Cardiac fibroblast (primary cell): Measurements from ENCODE around the gene GAS1.

ENCODE experiments used
- DNase-seq, 2 donors: peaks; one replicate each; pipeline versions ENCODE4 v3.0.0 to v3.0.0-alpha.2; 2010; ENCODE audit warnings: low read depth in 2 of 2
- H3K4me3 ChIP-seq, 2 donors: replicated peaks in 1 of 2; 1 replicate in 1 of 2; 2 replicates in 1 of 2; pipeline ENCODE4 v1.5.1; 2011; ENCODE audit warnings: low read depth in 2 of 2, low read length in 2 of 2, mild to moderate bottlenecking in 2 of 2, moderate library complexity in 1 of 2
- CTCF ChIP-seq: IDR thresholded peaks from one replicate; pipeline ENCODE4 v1.5.1; 2011; ENCODE audit warnings: low read depth, mild to moderate bottlenecking, low read length, inconsistent platforms

The GAS1 gene

GRCh38 chr9:86985132-86985647, 37.9 kb upstream of the GAS1 start:
- no peak overlapping the region for H3K4me3 ChIP-seq
- no peak for TF ChIP-seq CTCF
- DNase-seq: no peak

- H3K4me3 ChIP-seq: peak overlapping the region in 1 of 2 donors; percentile 29
- DNase-seq: peak; percentile 97 to 99
- no peak for TF ChIP-seq CTCF
Observed at GRCh38 chr9:86983620-86984259, 36.4 kb upstream of the GAS1 start.

- no peak overlapping the region for H3K4me3 ChIP-seq
- TF ChIP-seq CTCF: no peak
- DNase-seq: peak; percentile 96 to 97
Observed at GRCh38 chr9:86983249-86983619, 35.9 kb upstream of the GAS1 start.

GRCh38 chr9:86980802-86981201, 33.5 kb upstream of the GAS1 start:
- H3K4me3 ChIP-seq: no peak overlapping the region
- TF ChIP-seq CTCF: no peak
- DNase-seq: no peak

- peak in 1 of 2 donors; percentile 46 for DNase-seq
- TF ChIP-seq CTCF: no peak
- no peak overlapping the region for H3K4me3 ChIP-seq
Observed at GRCh38 chr9:86979657-86980056, 32.4 kb upstream of the GAS1 start.

GRCh38 chr9:86978922-86979474, 31.7 kb upstream of the GAS1 start:
- no peak overlapping the region for H3K4me3 ChIP-seq
- no peak for TF ChIP-seq CTCF
- peak; percentile 62 to 84 for DNase-seq
